ENCODE data around the gene PRKN.
"Not testable (repeated sequence)": the region's sequence is repeated elsewhere in the genome, so short reads cannot be mapped to it uniquely, and the experiment has no call there.

PRKN gene

DNA sequence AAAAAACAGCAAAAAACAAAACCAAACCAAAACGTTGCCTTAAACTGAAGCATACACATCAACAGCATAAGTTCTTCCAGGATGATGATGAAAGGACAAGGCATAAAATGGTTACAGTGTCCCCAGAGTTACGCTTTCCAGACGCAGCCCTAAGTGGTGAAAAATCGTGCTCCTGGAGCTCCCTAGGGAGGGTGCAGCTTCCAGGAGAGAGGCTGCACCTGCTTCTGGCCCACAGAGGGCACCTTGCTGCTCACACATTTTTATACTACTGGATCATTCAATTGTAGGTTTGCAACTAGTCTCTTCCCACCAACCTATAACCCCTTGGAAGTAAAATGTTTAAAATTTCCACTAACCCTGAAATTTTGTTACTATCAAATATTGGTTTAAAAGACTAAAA lies 115.0 kb downstream of the PRKN start:
- DNase-seq: no peak

DNA sequence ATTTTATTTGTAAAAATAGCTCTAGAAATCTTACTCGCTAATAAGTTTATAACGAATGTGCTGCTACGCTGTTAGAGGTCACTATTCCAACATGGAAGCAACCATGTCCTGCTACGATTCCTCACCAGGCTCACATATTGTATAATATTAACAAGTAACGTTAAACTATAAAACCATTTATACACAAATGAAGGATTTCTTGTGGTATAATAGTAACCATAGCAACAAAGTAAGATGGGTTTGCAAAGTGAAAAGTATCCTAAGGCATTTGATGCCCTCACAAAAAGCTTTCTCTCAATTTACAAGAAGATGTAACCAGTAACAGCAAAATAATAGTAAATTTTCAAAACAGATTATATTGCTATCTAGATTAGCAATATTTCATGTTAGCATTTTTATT lies 117.2 kb downstream of the PRKN start:
- DNase-seq: no peak

GRCh38 chr6:162605881-162606280 lies 121.7 kb downstream of the PRKN start:
- DNase-seq: no peak

GRCh38 chr6:162603231-162604015 lies 124.1 kb downstream of the PRKN start:
- no peak for DNase-seq

DNA sequence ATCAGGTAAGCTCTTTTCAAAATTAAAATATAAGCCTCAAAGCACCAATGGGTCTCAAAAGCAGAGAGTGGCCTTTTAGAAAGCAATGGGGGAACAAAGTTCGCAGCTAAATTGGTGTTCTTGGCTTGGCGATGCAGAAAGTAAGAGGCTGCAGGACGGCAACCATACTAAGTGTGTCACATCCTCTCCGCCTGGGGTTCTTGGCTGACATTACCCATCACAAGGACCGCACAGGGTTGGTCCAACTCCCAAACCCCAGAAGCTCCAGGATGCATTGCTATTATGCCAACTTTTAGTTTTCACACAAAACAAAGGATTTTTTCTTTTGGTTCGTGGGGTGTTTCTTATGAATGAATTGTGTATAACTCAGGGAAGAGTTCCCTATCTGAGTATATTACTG lies 124.8 kb downstream of the PRKN start:
- DNase-seq: no peak

DNA sequence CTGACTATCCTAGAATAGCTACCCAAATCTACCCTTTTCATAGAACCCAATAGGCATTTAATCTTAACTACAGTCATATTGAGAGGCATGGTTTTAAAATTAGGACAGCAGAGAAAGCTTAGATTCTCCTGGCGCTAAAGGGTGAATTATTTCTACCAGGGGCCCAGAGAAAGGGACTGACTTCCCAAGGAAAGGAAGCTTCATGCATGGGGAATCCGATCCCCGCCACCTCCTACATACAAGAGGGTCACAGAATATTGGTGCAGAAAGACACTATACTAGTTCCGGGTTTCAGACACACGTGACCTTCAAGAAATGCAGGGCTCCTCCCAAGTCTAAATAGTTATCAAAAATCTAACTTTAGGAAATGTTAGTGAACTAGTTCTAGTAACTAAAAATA lies 130.9 kb downstream of the PRKN start:
- DNase-seq: no peak

DNA sequence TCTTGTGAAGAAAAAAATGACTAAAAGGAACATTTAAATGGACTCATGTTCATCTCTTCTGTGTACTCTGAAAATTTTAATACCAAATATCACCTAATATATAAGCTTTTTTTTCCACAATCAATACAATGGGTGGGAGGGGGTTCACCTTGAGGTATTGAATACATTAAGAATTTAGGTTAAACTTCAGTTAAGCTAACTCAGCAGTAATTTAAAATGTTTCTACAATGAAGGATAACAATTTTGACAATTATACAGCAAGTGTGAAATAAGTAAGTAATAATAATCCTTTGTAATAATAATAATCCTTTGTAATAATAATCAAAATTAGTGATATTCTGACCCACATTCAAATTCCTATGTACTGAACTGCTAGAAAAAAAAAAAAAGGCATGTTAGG lies 136.0 kb downstream of the PRKN start:
- no peak for DNase-seq

DNA sequence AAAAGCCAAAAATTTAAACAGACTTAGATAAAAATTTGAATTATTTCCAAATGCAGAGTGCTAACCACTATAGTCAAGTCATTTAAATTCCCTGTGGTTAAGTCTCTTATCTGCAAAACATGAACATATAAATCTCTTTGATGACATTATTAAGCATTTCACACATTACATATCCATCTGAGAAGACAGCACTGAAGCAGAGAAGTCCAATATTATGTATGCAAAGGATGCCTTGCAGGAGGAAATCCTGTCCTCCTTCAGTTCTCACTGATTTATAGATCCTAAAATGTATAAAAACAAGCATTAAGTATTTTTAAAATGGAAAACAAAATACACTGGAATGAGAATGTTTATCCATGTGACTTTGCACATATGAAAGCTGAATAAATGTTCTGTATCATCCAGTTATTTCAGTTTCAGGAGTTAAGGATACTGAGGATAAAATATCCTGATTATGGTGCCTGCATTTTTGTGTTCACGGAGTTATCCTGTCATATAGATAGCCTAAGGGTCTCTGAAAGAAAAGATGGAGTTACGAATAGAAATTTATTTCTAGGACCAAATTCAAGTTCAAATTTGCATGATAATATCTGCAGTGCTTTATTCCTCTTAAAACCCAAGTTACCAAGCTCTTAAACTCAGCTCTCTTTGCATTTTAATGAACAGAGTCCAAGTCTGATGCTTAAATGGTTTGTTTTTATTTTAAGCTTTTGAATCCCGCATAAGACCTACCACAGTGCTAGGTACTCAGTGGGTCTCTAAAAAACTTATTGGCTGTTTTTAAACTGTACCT lies 145.4 kb downstream of the PRKN start:
- DNase-seq: no peak

- no peak for DNase-seq
Measured at GRCh38 chr6:162580619-162581018, 146.9 kb downstream of the PRKN start.

DNA sequence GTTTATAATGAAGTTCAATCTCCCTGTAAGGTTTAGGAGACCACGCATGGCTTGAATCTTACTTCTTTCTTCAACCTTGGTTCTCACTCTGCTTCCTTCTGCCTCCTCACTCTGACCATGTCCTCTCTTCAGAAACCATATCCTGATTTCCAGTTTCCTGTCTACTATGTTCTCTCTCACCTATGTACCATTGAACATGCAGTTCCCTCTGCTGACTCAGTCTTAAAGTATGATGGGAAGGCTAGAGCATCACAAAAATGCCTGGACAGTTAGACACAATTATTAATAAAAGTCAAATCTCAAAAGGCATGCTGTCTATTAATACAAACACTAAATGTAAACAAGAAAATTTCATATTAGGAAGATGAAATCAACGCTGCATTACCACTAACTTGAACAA lies 151.6 kb downstream of the PRKN start:
- no peak for DNase-seq

GRCh38 chr6:162572240-162572639 lies 155.3 kb downstream of the PRKN start:
- DNase-seq: no peak

GRCh38 chr6:162568266-162568665 lies 159.3 kb downstream of the PRKN start:
- no peak for DNase-seq

DNA sequence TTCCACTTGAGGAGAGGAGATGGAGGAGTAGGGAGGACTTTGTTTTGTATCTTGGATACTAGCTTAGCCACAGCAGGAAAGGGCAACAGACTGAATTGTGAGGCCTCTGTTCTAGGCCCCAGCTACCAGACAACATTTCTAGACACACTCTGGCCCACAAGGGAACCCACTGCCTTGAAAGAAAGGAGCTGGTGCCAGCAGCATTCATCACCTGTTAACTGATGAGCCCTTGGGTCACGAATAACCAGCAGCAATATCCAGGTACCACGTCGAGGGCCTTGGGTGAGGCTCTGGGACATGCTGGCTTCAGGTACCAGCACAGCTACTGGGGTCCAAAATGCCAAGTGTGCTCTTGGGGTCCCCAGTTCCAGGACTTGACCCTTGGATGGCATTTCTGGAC lies 165.5 kb downstream of the PRKN start:
- DNase-seq: no peak

- DNase-seq: no peak
Measured at GRCh38 chr6:162560891-162561290, 166.7 kb downstream of the PRKN start.

GRCh38 chr6:162554531-162554930 lies 173.0 kb downstream of the PRKN start:
- DNase-seq: no peak

- DNase-seq: no peak
Measured at GRCh38 chr6:162546905-162547304, 180.7 kb downstream of the PRKN start.

GRCh38 chr6:162543221-162543620 lies 184.3 kb downstream of the PRKN start:
- DNase-seq: no peak

DNA sequence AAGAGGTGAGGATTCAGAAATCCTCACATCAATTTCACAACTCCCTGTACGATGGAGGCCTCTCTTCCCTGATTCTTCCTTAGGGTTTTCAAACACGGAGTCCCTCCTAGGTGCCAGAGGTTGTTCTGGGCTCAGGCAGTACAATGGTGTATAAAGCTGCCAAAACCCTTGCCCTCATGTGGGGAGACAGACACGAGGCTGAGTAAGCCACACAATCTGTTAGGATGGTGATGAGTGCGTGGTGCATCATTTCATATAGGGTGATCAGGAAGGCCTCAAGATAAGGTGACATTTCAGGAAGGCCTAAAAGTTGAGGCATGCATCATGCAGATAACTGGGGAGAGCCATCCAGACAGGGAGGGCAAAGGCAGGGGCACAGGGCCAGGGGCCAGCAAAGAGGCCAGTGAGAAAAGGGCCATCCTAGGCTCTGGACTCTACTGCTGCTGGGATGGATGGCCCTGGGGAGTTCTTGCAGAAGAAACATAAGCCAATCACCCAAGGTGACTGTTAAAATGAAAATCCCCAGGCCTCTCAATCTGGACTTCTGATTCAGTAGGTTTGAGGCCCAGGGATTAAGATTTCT lies 186.5 kb downstream of the PRKN start:
- DNase-seq: no peak

- DNase-seq: no peak
Measured at GRCh38 chr6:162539321-162539720, 188.2 kb downstream of the PRKN start.

- no peak for DNase-seq
Measured at GRCh38 chr6:162538643-162539064, 188.9 kb downstream of the PRKN start.

GRCh38 chr6:162533009-162533400 lies 194.6 kb downstream of the PRKN start:
- DNase-seq: no peak

DNA sequence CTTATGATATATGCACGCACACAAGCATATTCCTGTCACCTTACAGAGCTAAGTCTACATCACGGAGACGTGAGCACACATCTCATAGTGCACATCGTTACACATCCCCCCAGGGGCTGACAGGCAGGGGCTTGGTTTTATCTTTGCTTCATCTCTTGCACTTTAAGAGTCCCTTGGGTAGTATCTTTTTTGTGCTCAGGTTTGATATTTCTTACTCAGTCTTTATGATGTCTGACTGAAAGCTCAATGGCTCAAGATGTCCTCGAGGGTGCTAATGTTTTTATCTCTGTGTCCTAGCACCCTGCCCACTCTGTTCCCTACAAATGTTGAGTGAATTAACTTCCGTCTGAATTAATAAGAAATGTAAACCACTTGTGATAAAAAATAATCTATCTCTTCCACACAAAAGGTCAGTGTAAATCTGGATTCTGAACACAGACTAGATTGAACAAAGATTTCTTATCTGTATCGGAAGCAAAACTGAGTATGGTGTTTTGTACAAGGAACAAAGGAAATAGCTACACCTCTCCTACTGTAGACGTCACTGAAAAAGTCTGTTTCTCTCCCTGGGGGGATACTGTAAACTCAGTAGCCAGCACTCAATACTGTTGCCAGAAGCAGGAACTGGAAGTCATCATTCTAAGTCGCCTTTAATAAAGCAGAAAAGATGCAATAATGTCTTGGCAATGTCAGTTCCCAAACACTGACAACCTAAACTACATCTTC lies 195.1 kb downstream of the PRKN start:
- DNase-seq: no peak

DNA sequence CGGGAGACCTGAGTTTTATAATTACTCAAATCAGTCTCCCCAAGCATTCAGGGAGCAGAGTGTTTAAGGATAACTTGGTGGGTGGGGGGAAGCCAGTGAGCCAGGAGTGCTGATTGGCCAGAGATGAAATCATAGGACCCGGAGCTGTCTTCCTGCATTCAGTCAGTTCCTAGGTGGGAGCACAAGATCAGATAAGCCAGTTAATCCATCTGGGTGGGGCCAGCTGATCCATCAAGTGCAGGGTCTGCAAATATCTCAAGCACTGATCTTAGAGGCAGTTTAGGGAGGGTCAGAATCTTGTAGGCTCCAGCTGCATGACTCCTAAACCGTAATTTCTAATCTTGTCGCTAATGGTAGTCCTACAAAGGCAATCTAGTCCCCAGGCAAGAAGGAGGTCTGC lies 196.2 kb downstream of the PRKN start:
- not testable (repeated sequence) for DNase-seq

Measured in CD4-positive, alpha-beta T cell treated with Interleukin-12 subunit alpha and Interleukin-12 subunit beta, for 1 hour (primary cell).